ENCODE data around the gene SLC34A1.

SLC34A1 gene

DNA sequence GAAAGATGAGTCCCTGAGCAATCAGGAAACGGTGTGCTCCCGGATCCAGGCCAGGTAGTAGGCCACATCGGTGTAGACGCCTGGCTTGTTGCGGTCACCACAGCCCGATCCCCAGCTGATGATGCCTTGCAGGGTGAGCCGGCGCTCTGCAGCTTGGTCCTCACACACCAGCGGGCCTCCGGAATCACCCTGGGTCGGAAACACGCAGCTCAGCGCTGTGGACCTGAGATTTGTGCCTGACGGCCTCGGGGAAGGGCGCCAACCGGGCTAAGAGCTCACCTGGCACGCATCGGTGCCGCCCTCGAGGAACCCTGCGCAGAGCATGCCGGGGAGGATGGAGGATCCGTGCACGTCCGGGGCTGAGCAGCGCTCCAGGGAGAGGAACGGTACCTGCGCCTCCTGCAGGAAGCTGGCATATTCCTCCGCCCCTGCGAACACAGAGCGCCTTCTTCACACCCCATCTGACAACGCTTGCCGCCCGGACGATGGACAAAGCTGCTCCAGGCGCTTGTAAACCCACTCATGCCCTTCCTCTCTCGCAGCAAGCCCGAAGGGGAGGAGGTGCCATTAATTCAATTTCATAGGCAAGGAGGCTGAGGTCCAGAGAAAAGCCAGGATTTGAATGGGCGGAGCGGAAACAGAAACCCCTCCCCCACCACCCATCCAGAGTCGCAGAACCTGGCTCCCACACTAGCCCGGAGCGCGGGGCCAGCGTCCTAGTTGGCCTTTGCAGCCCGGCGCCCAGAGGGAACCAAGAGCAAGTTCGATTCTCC lies 18.2 kb downstream of the SLC34A1 start:
- no peak for DNase-seq
- H2AFZ ChIP-seq (ENCODE audit: low read depth, low read length), result no peak overlapping the region
- peaks cover 54% of the 10 kb centered on the region for H3K27me3 ChIP-seq (ENCODE audit: insufficient read depth, low read length, poor library complexity)
- no peak overlapping the region for H3K4me3 ChIP-seq (ENCODE audit: low read depth in 1 of 2, low read length in 2 of 2)
- H3K4me1 ChIP-seq (ENCODE audit: insufficient read depth, low read length), result peaks cover 19% of the 10 kb centered on the region
- TF ChIP-seq, protein P1, sequence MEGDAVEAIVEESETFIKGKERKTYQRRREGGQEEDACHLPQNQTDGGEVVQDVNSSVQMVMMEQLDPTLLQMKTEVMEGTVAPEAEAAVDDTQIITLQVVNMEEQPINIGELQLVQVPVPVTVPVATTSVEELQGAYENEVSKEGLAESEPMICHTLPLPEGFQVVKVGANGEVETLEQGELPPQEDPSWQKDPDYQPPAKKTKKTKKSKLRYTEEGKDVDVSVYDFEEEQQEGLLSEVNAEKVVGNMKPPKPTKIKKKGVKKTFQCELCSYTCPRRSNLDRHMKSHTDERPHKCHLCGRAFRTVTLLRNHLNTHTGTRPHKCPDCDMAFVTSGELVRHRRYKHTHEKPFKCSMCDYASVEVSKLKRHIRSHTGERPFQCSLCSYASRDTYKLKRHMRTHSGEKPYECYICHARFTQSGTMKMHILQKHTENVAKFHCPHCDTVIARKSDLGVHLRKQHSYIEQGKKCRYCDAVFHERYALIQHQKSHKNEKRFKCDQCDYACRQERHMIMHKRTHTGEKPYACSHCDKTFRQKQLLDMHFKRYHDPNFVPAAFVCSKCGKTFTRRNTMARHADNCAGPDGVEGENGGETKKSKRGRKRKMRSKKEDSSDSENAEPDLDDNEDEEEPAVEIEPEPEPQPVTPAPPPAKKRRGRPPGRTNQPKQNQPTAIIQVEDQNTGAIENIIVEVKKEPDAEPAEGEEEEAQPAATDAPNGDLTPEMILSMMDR (IDR thresholded peaks at IDR 0.05; ENCODE audit: borderline replicate concordance, extremely low read depth, low read length, poor library complexity, severe bottlenecking), result no peak
- no peak for TF ChIP-seq EZH2 (IDR thresholded peaks at IDR 0.05; ENCODE audit: borderline replicate concordance, low read depth, low read length, severe bottlenecking)
- no peak overlapping the region for H3K4me2 ChIP-seq (ENCODE audit: insufficient read depth, low read length)
- no peaks in the 10 kb centered on the region for H3K36me3 ChIP-seq (ENCODE audit: insufficient read depth, low read length)
- peaks cover 35% of the 10 kb centered on the region for H4K20me1 ChIP-seq (ENCODE audit: insufficient read depth, low read length)
- no peaks in the 10 kb centered on the region for H3K79me2 ChIP-seq (ENCODE audit: insufficient read depth, low read length)
- no peak overlapping the region for H3K9ac ChIP-seq (ENCODE audit: low read depth, low read length)
- ATAC-seq (ENCODE audit: insufficient read depth, low read depth), result no peak
- no peaks in the 10 kb centered on the region for H3K9me3 ChIP-seq (ENCODE audit: insufficient read depth, low read length, severe bottlenecking)
- no peak overlapping the region for H3K27ac ChIP-seq (ENCODE audit: low read length)

DNA sequence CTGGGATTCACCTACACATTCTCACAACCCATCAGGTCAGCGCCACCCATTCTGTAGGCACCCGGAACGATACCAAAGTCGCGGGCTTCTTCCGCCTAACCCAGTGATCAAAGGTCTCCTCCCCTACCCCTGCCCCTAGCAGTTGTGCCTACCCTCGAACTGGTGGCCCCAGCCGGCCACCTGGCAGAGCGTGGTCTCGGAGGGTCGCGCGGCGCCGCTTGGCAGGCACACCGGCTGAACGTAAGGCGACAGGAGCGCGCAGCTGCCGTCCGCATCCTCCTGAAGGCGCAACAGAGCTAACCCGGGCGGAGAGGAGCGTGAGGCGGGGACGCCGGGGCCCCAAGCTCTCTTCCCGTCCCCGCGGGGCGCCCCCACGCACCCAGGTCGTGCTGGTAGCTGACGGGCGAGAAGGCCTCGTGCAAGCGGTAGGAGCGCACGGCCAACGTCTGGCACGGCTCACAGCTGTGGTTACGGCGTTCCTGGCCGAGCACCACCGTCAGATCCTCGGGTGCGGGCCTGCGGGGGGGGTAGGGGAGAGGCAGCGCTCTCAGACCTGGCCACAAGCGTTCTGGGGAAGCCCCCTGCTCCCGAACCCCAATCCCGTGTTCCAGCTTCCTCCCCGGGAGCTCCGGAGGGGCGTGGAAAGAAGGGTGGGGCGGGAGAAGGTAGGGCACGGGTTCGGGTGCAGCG lies 19.0 kb downstream of the SLC34A1 start:
- peaks cover 33% of the 10 kb centered on the region for H4K20me1 ChIP-seq (ENCODE audit: insufficient read depth, low read length)
- peaks cover 54% of the 10 kb centered on the region for H3K27me3 ChIP-seq (ENCODE audit: insufficient read depth, low read length, poor library complexity)
- TF ChIP-seq, protein P1 (IDR thresholded peaks at IDR 0.05; ENCODE audit: borderline replicate concordance, extremely low read depth, low read length, poor library complexity, severe bottlenecking), result no peak
- peak; percentile 21 for TF ChIP-seq EZH2 (IDR thresholded peaks at IDR 0.05; ENCODE audit: borderline replicate concordance, low read depth, low read length, severe bottlenecking)
- no peak overlapping the region for H2AFZ ChIP-seq (ENCODE audit: low read depth, low read length)
- H3K4me3 ChIP-seq (ENCODE audit: low read depth in 1 of 2, low read length in 2 of 2), result peak overlapping the region in 1 of 2 experiments; percentile 47; a peak in 1 of 4 replicates
- H3K9ac ChIP-seq (ENCODE audit: low read depth, low read length), result peak overlapping the region; percentile 42; the same call in 1 of the 2 replicates
- H3K4me1 ChIP-seq (ENCODE audit: insufficient read depth, low read length), result peaks cover 19% of the 10 kb centered on the region
- H3K36me3 ChIP-seq (ENCODE audit: insufficient read depth, low read length), result no peaks in the 10 kb centered on the region
- no peak overlapping the region for H3K27ac ChIP-seq (ENCODE audit: low read length)
- no peaks in the 10 kb centered on the region for H3K79me2 ChIP-seq (ENCODE audit: insufficient read depth, low read length)
- H3K9me3 ChIP-seq (ENCODE audit: insufficient read depth, low read length, severe bottlenecking), result no peaks in the 10 kb centered on the region
- peak; percentile 15 for ATAC-seq (ENCODE audit: insufficient read depth, low read depth)
- H3K4me2 ChIP-seq (ENCODE audit: insufficient read depth, low read length), result peak overlapping the region; percentile 81
- DNase-seq, result no peak

DNA sequence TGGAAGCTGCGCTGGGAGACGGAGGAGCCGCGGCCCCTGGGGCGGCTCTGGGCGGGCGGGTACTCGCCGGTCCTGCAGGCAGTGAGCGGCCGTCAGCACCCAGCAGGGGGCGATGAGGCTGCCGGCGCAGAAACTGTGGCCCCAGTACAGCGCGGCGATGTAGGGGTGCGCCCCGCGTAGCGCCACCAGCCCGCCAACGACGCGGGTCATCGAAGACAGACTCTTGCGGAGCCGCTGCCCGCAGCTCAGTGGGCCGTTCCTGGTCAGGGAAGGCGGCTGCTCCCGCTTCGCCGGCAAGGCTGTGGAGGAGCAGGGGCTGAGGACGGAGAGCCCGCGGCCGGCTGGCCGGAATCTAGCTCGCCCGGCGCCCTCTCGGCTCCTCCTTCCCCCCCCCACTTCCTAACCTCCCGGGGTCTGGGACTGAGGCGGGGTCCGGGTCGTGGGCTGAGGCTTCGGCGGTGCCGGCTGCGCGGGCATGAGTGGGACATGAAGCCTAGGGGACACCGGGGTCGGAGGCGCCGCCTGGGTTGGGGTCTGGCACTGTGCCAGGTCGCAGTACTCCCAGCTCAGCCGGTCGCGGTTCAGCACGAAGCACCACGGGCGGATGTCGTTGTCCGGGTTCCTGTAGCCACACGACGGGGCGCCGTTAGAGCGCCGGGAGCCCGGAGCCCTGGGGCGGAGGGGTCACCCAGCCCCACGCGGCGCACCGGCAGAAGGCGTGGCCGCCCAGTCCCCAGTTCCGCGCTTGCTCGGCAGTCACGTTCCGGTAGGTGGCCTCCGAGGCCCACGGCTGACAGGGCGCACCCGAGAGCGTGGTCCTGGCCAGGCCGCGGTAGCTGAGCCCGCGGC lies 19.8 kb downstream of the SLC34A1 start:
- peak; percentile 75 for DNase-seq
- ATAC-seq (ENCODE audit: insufficient read depth, low read depth), result peak; percentile 85
- Histone ChIP-seq H4K20me1 (ENCODE audit: insufficient read depth, low read length) (peaks cover 32% of the 10 kb centered on the region), H2AFZ (ENCODE audit: low read depth, low read length) (peak overlapping the region; percentile 47; the same call in 1 of the 2 replicates), H3K79me2 (ENCODE audit: insufficient read depth, low read length) (no peaks in the 10 kb centered on the region), H3K4me2 (ENCODE audit: insufficient read depth, low read length) (peak overlapping the region; percentile 81), H3K9me3 (ENCODE audit: insufficient read depth, low read length, severe bottlenecking) (no peaks in the 10 kb centered on the region), H3K27me3 (ENCODE audit: insufficient read depth, low read length, poor library complexity) (peaks cover 54% of the 10 kb centered on the region), H3K27ac (ENCODE audit: low read length) (no peak overlapping the region), H3K4me3 (ENCODE audit: low read depth in 1 of 2, low read length in 2 of 2) (peak overlapping the region in 1 of 2 experiments; percentile 47; a peak in 2 of 4 replicates), H3K4me1 (ENCODE audit: insufficient read depth, low read length) (peaks cover 19% of the 10 kb centered on the region), H3K9ac (ENCODE audit: low read depth, low read length) (peak overlapping the region; percentile 42; the same call in 1 of the 2 replicates), H3K36me3 (ENCODE audit: insufficient read depth, low read length) (no peaks in the 10 kb centered on the region)
- peak; percentile 94 for TF ChIP-seq EZH2 (IDR thresholded peaks at IDR 0.05; ENCODE audit: borderline replicate concordance, low read depth, low read length, severe bottlenecking)
- TF ChIP-seq, protein P1 (IDR thresholded peaks at IDR 0.05; ENCODE audit: borderline replicate concordance, extremely low read depth, low read length, poor library complexity, severe bottlenecking), result peak; percentile 69

Data from DND-41 (cell line).